Measurements from ENCODE around the gene TLE2.
"Not testable (repeated sequence)": the region's sequence is repeated elsewhere in the genome, so short reads cannot be mapped to it uniquely, and the experiment has no call there.

Gene TLE2

GRCh38 chr19:3024509-3024869, 4.6 kb downstream of the TLE2 start:
- H3K9me3 ChIP-seq (ENCODE audit: control insufficient read depth, insufficient read depth, low read length), result no peaks in the 10 kb centered on the region
- peak overlapping the region; percentile 10; the same call in 1 of the 2 replicates for H3K4me3 ChIP-seq (ENCODE audit: low read depth, low read length)
- no peaks in the 10 kb centered on the region for H3K36me3 ChIP-seq (ENCODE audit: control insufficient read depth, insufficient read depth, low read length)
- peaks cover 39% of the 10 kb centered on the region for H3K27me3 ChIP-seq (ENCODE audit: control insufficient read depth, insufficient read depth, low read length)
- H3K27ac ChIP-seq (ENCODE audit: low read depth, low read length), result no peak overlapping the region
- H3K9ac ChIP-seq (ENCODE audit: low read depth, low read length), result no peak overlapping the region
- H3K4me1 ChIP-seq (ENCODE audit: control insufficient read depth, insufficient read depth, low read length), result peaks cover 13% of the 10 kb centered on the region; the same call in 1 of the 2 replicates

GRCh38 chr19:3020321-3020960, 8.6 kb downstream of the TLE2 start:
- Histone ChIP-seq H3K4me3 (ENCODE audit: low read depth, low read length) (no peak overlapping the region), H3K27me3 (ENCODE audit: control insufficient read depth, insufficient read depth, low read length) (peaks cover 7% of the 10 kb centered on the region), H3K36me3 (ENCODE audit: control insufficient read depth, insufficient read depth, low read length) (no peaks in the 10 kb centered on the region), H3K9me3 (ENCODE audit: control insufficient read depth, insufficient read depth, low read length) (no peaks in the 10 kb centered on the region), H3K27ac (ENCODE audit: low read depth, low read length) (no peak overlapping the region), H3K4me1 (ENCODE audit: control insufficient read depth, insufficient read depth, low read length) (peaks cover 8% of the 10 kb centered on the region; the same call in 1 of the 2 replicates), H3K9ac (ENCODE audit: low read depth, low read length) (no peak overlapping the region)

- Histone ChIP-seq H3K9ac (ENCODE audit: low read depth, low read length) (no peak overlapping the region), H3K27ac (ENCODE audit: low read depth, low read length) (no peak overlapping the region), H3K9me3 (ENCODE audit: control insufficient read depth, insufficient read depth, low read length) (no peaks in the 10 kb centered on the region), H3K36me3 (ENCODE audit: control insufficient read depth, insufficient read depth, low read length) (no peaks in the 10 kb centered on the region), H3K4me3 (ENCODE audit: low read depth, low read length) (no peak overlapping the region), H3K4me1 (ENCODE audit: control insufficient read depth, insufficient read depth, low read length) (no peaks in the 10 kb centered on the region), H3K27me3 (ENCODE audit: control insufficient read depth, insufficient read depth, low read length) (no peaks in the 10 kb centered on the region)
Measured at GRCh38 chr19:3019211-3019854, 9.7 kb downstream of the TLE2 start.

GRCh38 chr19:3017923-3018322, 11.2 kb downstream of the TLE2 start:
- no peaks in the 10 kb centered on the region for H3K9me3 ChIP-seq (ENCODE audit: control insufficient read depth, insufficient read depth, low read length)
- H3K4me1 ChIP-seq (ENCODE audit: control insufficient read depth, insufficient read depth, low read length), result no peaks in the 10 kb centered on the region

GRCh38 chr19:3015126-3016057, 13.7 kb downstream of the TLE2 start:
- H3K27me3 ChIP-seq (ENCODE audit: control insufficient read depth, insufficient read depth, low read length), result no peaks in the 10 kb centered on the region
- H3K9ac ChIP-seq (ENCODE audit: low read depth, low read length), result no peak overlapping the region
- H3K27ac ChIP-seq (ENCODE audit: low read depth, low read length), result no peak overlapping the region
- H3K36me3 ChIP-seq (ENCODE audit: control insufficient read depth, insufficient read depth, low read length), result no peaks in the 10 kb centered on the region
- no peaks in the 10 kb centered on the region for H3K9me3 ChIP-seq (ENCODE audit: control insufficient read depth, insufficient read depth, low read length)
- no peak overlapping the region for H3K4me3 ChIP-seq (ENCODE audit: low read depth, low read length)
- H3K4me1 ChIP-seq (ENCODE audit: control insufficient read depth, insufficient read depth, low read length), result no peaks in the 10 kb centered on the region

More at GRCh38 chr19:3017923-3018322, 11.2 kb downstream of the TLE2 start:
- Histone ChIP-seq H3K27me3 (ENCODE audit: control insufficient read depth, insufficient read depth, low read length) (no peaks in the 10 kb centered on the region), H3K36me3 (ENCODE audit: control insufficient read depth, insufficient read depth, low read length) (no peaks in the 10 kb centered on the region), H3K9ac (ENCODE audit: low read depth, low read length) (no peak overlapping the region), H3K4me3 (ENCODE audit: low read depth, low read length) (no peak overlapping the region), H3K27ac (ENCODE audit: low read depth, low read length) (no peak overlapping the region)

GRCh38 chr19:3014135-3014534, 14.9 kb downstream of the TLE2 start:
- Histone ChIP-seq H3K27me3 (ENCODE audit: control insufficient read depth, insufficient read depth, low read length) (no peaks in the 10 kb centered on the region), H3K36me3 (ENCODE audit: control insufficient read depth, insufficient read depth, low read length) (no peaks in the 10 kb centered on the region), H3K9me3 (ENCODE audit: control insufficient read depth, insufficient read depth, low read length) (no peaks in the 10 kb centered on the region), H3K4me1 (ENCODE audit: control insufficient read depth, insufficient read depth, low read length) (no peaks in the 10 kb centered on the region), H3K4me3 (ENCODE audit: low read depth, low read length) (no peak overlapping the region), H3K27ac (ENCODE audit: low read depth, low read length) (no peak overlapping the region), H3K9ac (ENCODE audit: low read depth, low read length) (no peak overlapping the region)

GRCh38 chr19:3013263-3013725, 15.8 kb downstream of the TLE2 start:
- H3K27ac ChIP-seq (ENCODE audit: low read depth, low read length), result no peak overlapping the region
- H3K27me3 ChIP-seq (ENCODE audit: control insufficient read depth, insufficient read depth, low read length), result no peaks in the 10 kb centered on the region
- no peaks in the 10 kb centered on the region for H3K36me3 ChIP-seq (ENCODE audit: control insufficient read depth, insufficient read depth, low read length)

GRCh38 chr19:3012621-3013262, 16.3 kb downstream of the TLE2 start:
- Histone ChIP-seq H3K9ac (ENCODE audit: low read depth, low read length) (no peak overlapping the region), H3K27ac (ENCODE audit: low read depth, low read length) (no peak overlapping the region), H3K27me3 (ENCODE audit: control insufficient read depth, insufficient read depth, low read length) (no peaks in the 10 kb centered on the region)

More at GRCh38 chr19:3013263-3013725, 15.8 kb downstream of the TLE2 start:
- Histone ChIP-seq H3K4me1 (ENCODE audit: control insufficient read depth, insufficient read depth, low read length) (no peaks in the 10 kb centered on the region), H3K4me3 (ENCODE audit: low read depth, low read length) (no peak overlapping the region), H3K9ac (ENCODE audit: low read depth, low read length) (no peak overlapping the region), H3K9me3 (ENCODE audit: control insufficient read depth, insufficient read depth, low read length) (no peaks in the 10 kb centered on the region)

GRCh38 chr19:3012059-3012458, 17.0 kb downstream of the TLE2 start:
- H3K27ac ChIP-seq (ENCODE audit: low read depth, low read length); H3K4me1 ChIP-seq (ENCODE audit: control insufficient read depth, insufficient read depth, low read length); H3K27me3 ChIP-seq (ENCODE audit: control insufficient read depth, insufficient read depth, low read length); H3K9ac ChIP-seq (ENCODE audit: low read depth, low read length); H3K36me3 ChIP-seq (ENCODE audit: control insufficient read depth, insufficient read depth, low read length); H3K9me3 ChIP-seq (ENCODE audit: control insufficient read depth, insufficient read depth, low read length); H3K4me3 ChIP-seq (ENCODE audit: low read depth, low read length): not testable (repeated sequence)

More at GRCh38 chr19:3012621-3013262, 16.3 kb downstream of the TLE2 start:
- Histone ChIP-seq H3K9me3 (ENCODE audit: control insufficient read depth, insufficient read depth, low read length) (no peaks in the 10 kb centered on the region), H3K36me3 (ENCODE audit: control insufficient read depth, insufficient read depth, low read length) (no peaks in the 10 kb centered on the region), H3K4me1 (ENCODE audit: control insufficient read depth, insufficient read depth, low read length) (no peaks in the 10 kb centered on the region), H3K4me3 (ENCODE audit: low read depth, low read length) (no peak overlapping the region)

- H3K36me3 ChIP-seq (ENCODE audit: control insufficient read depth, insufficient read depth, low read length), result no peaks in the 10 kb centered on the region
Measured at GRCh38 chr19:3010871-3011270, 18.2 kb downstream of the TLE2 start.

More at GRCh38 chr19:3010871-3011270, 18.2 kb downstream of the TLE2 start:
- Histone ChIP-seq H3K9ac (ENCODE audit: low read depth, low read length) (no peak overlapping the region), H3K4me1 (ENCODE audit: control insufficient read depth, insufficient read depth, low read length) (no peaks in the 10 kb centered on the region; the same call in 1 of the 2 replicates), H3K9me3 (ENCODE audit: control insufficient read depth, insufficient read depth, low read length) (no peaks in the 10 kb centered on the region), H3K27ac (ENCODE audit: low read depth, low read length) (no peak overlapping the region), H3K4me3 (ENCODE audit: low read depth, low read length) (no peak overlapping the region), H3K27me3 (ENCODE audit: control insufficient read depth, insufficient read depth, low read length) (no peaks in the 10 kb centered on the region)

All from HUES48 (cell line).